H1 (cell line): ENCODE measurements around the gene CFAP58. TPM values are rescaled to one million over a fixed set of nuclear protein-coding genes. Genes with fewer than 3 reads are reported as not detected.

Experiments used
- CTCF ChIA-PET: fragments of 300-600 bp; sonication (Branson Sonifier 250); formaldehyde crosslinking; loops from one replicate; lab custom pipeline; 2021; ENCODE audit not compliant: partially characterized antibody; lab: Charles Lee
- POLR2A ChIA-PET: fragments of 300-600 bp; sonication (Branson Sonifier 250); formaldehyde crosslinking; loops from one replicate; lab custom pipeline; 2021; ENCODE audit warnings: inconsistent platforms; ENCODE audit not compliant: partially characterized antibody; lab: Charles Lee
- DNase-seq, 2 experiments: peaks; one replicate each; pipeline versions ENCODE4 v3.0.0 to v3.0.0-alpha.2; 2010 to 2022; ENCODE audit warnings: low spot score in 2 of 2, low read depth in 1 of 2, mixed read lengths in 1 of 2
- FAIRE-seq: peaks from 2 replicates; lab custom pipeline; 2011; peaks lifted over from hg19 to GRCh38; lab: Jason Lieb, UNC
- H2AFZ ChIP-seq: 2 replicates; pipeline ENCODE4 v1.8.1; 2012; ENCODE audit warnings: low read length, inconsistent platforms
- H2AK5ac ChIP-seq: 2 replicates; pipeline ENCODE4 v1.6.1; 2013; ENCODE audit warnings: low read depth, low read length
- H2BK120ac ChIP-seq: replicated peaks from 2 replicates; pipeline ENCODE3; 2013; ENCODE audit warnings: low read depth, low read length, inconsistent platforms
- H2BK12ac ChIP-seq: 2 replicates; pipeline ENCODE4 v1.6.1; 2013; ENCODE audit warnings: low read depth, low read length
- H2BK15ac ChIP-seq: 2 replicates; pipeline ENCODE4 v1.6.1; 2013; ENCODE audit warnings: low read length
- H2BK20ac ChIP-seq: 2 replicates; pipeline ENCODE4 v1.6.1; 2013; ENCODE audit warnings: low read length
- H2BK5ac ChIP-seq: 2 replicates; pipeline ENCODE4 v1.6.1; 2013; ENCODE audit warnings: low read depth, low read length
- H3K14ac ChIP-seq: 2 replicates; pipeline ENCODE4 v1.6.1; 2013; ENCODE audit warnings: inconsistent platforms; ENCODE audit not compliant: insufficient read length
- H3K18ac ChIP-seq: 2 replicates; pipeline ENCODE4 v1.6.1; 2013; ENCODE audit warnings: low read length; ENCODE audit errors: extremely low read depth
- H3K23ac ChIP-seq: 2 replicates; pipeline ENCODE4 v1.6.1; 2013; ENCODE audit warnings: inconsistent platforms; ENCODE audit not compliant: insufficient read length
- H3K23me2 ChIP-seq: 2 replicates; pipeline ENCODE4 v1.6.1; 2013; ENCODE audit warnings: low read depth, low read length
- H3K27ac ChIP-seq: 2 replicates; pipeline ENCODE4 v1.6.1; 2011; ENCODE audit warnings: low read depth, low read length, inconsistent platforms
- H3K27me3 ChIP-seq, 4 experiments: replicated peaks in 1 of 4; 1 replicate in 1 of 4; 2 replicates in 3 of 4; pipeline versions ENCODE4 v1.6.1 to v1.8.1; 2011 to 2013; ENCODE audit warnings: low read length in 3 of 4, mild to moderate bottlenecking in 3 of 4, inconsistent platforms in 2 of 4, mixed read lengths in 2 of 4, moderate library complexity in 1 of 4; ENCODE audit not compliant: control insufficient read depth in 3 of 4, insufficient read depth in 3 of 4; ENCODE audit errors: extremely low read depth in 1 of 4
- H3K36me3 ChIP-seq, 4 experiments: 2 replicates each; pipeline versions ENCODE4 v1.6.1 to v1.8.1; 2011 to 2013; ENCODE audit warnings: mild to moderate bottlenecking in 4 of 4, low read length in 3 of 4, moderate library complexity in 2 of 4, control low read depth in 1 of 4, inconsistent platforms in 1 of 4; ENCODE audit not compliant: insufficient read depth in 4 of 4, control insufficient read depth in 2 of 4
- H3K4ac ChIP-seq: replicated peaks from 2 replicates; pipeline ENCODE3; 2013; ENCODE audit warnings: low read length, low read depth, mixed read lengths, inconsistent platforms; ENCODE audit not compliant: insufficient read length
- H3K4me1 ChIP-seq, 4 experiments: replicated peaks in 1 of 4; 1 replicate in 1 of 4; 2 replicates in 3 of 4; pipeline versions ENCODE4 v1.6.1 to v1.8.1; 2011 to 2013; ENCODE audit warnings: low read length in 3 of 4, inconsistent platforms in 2 of 4, mixed read lengths in 1 of 4; ENCODE audit not compliant: insufficient read depth in 4 of 4, control insufficient read depth in 3 of 4
- H3K4me2 ChIP-seq, 2 experiments: 2 replicates each; pipeline versions ENCODE4 v1.6.1 to v1.8.1; 2011 to 2013; ENCODE audit warnings: low read depth in 2 of 2, low read length in 2 of 2, control low read depth in 1 of 2, inconsistent platforms in 1 of 2, mild to moderate bottlenecking in 1 of 2; ENCODE audit not compliant: insufficient read depth in 1 of 2
- H3K4me3 ChIP-seq, 4 experiments: fragments of 200-600, 300-600 bp in 1 of 4; sonication (generic), shearing (Covaris generic), sonication (Bioruptor Twin) in 1 of 4; 2 replicates each; pipeline versions ENCODE4 v1.5.1 to v1.8.1; 2011 to 2016; ENCODE audit warnings: low read length in 4 of 4, low read depth in 3 of 4, control low read depth in 2 of 4, inconsistent platforms in 2 of 4, mild to moderate bottlenecking in 2 of 4, mixed read lengths in 1 of 4, moderate library complexity in 1 of 4; ENCODE audit not compliant: insufficient read depth in 2 of 4; ENCODE audit errors: extremely low read depth in 1 of 4
- H3K56ac ChIP-seq: replicated peaks from 2 replicates; pipeline ENCODE3; 2013; ENCODE audit warnings: low read depth, mild to moderate bottlenecking, mixed read lengths, low read length, inconsistent platforms; ENCODE audit not compliant: insufficient read length
- H3K79me1 ChIP-seq: 2 replicates; pipeline ENCODE4 v1.6.1; 2013; ENCODE audit warnings: low read depth, low read length, control low read depth
- H3K79me2 ChIP-seq, 2 experiments: 2 replicates each; pipeline versions ENCODE4 v1.6.1 to v1.8.1; 2012 to 2013; ENCODE audit warnings: low read length in 2 of 2, mild to moderate bottlenecking in 2 of 2, inconsistent platforms in 1 of 2; ENCODE audit not compliant: insufficient read depth in 2 of 2, control insufficient read depth in 1 of 2
- H3K9ac ChIP-seq, 4 experiments: replicated peaks in 1 of 4; 1 replicate in 1 of 4; 2 replicates in 3 of 4; pipeline versions ENCODE4 v1.6.1 to v1.8.1; 2011 to 2013; ENCODE audit warnings: low read depth in 3 of 4, low read length in 3 of 4, control low read depth in 2 of 4, mild to moderate bottlenecking in 2 of 4, moderate library complexity in 2 of 4, inconsistent platforms in 1 of 4; ENCODE audit errors: extremely low read depth in 1 of 4
- H3K9me3 ChIP-seq, 2 experiments: 2 replicates each; pipeline versions ENCODE4 v1.6.1 to v1.8.1; 2012 to 2013; ENCODE audit warnings: mild to moderate bottlenecking in 2 of 2, moderate library complexity in 2 of 2, control low read depth in 1 of 2, inconsistent platforms in 1 of 2, low read depth in 1 of 2, low read length in 1 of 2, mixed read lengths in 1 of 2; ENCODE audit not compliant: insufficient read depth in 2 of 2
- H4K20me1 ChIP-seq, 2 experiments: replicated peaks in 1 of 2; 2 replicates each; pipeline versions ENCODE3 to v1.8.1; 2011 to 2013; ENCODE audit warnings: inconsistent platforms in 2 of 2, low read length in 2 of 2, mild to moderate bottlenecking in 1 of 2; ENCODE audit not compliant: insufficient read depth in 2 of 2, control insufficient read depth in 1 of 2
- H4K5ac ChIP-seq: 2 replicates; pipeline ENCODE4 v1.6.1; 2013; ENCODE audit warnings: low read length, low read depth, mixed read lengths, inconsistent platforms; ENCODE audit not compliant: insufficient read length
- H4K8ac ChIP-seq: 2 replicates; pipeline ENCODE4 v1.8.0; 2013; ENCODE audit warnings: mild to moderate bottlenecking, moderate library complexity, low read length, inconsistent platforms; ENCODE audit not compliant: insufficient read depth; ENCODE audit errors: extremely low read depth
- H4K91ac ChIP-seq: replicated peaks from 2 replicates; pipeline ENCODE3; 2013; ENCODE audit warnings: low read length, mixed read lengths, inconsistent platforms; ENCODE audit not compliant: insufficient read length
- ASH2L ChIP-seq: fragments of 200-600, 300-600 bp; sonication (generic); IDR thresholded peaks from one replicate; pipeline ENCODE4 v1.7.1; 2017; ENCODE audit warnings: low read length
- EGR1 ChIP-seq: IDR thresholded peaks from 2 replicates; pipeline ENCODE4 v1.6.1; 2011; ENCODE audit warnings: low read depth, low read length, borderline replicate concordance
- EP300 ChIP-seq, 2 experiments: IDR thresholded peaks; 1 replicate in 1 of 2; 2 replicates in 1 of 2; pipeline ENCODE4 v1.6.1; 2011 to 2012; ENCODE audit warnings: low read depth in 2 of 2, low read length in 2 of 2, mild to moderate bottlenecking in 2 of 2, borderline replicate concordance in 1 of 2, inconsistent platforms in 1 of 2, moderate library complexity in 1 of 2
- EZH2 ChIP-seq: fragments of 200-600 bp; sonication (generic); IDR thresholded peaks from 2 replicates; pipeline ENCODE4 v1.7.1; 2012; ENCODE audit warnings: low read depth, mild to moderate bottlenecking, moderate library complexity, low read length, inconsistent platforms; ENCODE audit not compliant: severe bottlenecking
- FOSL1 ChIP-seq: IDR thresholded peaks from 2 replicates; pipeline ENCODE4 v1.6.1; 2011; ENCODE audit warnings: mild to moderate bottlenecking, low read depth, low read length, moderate library complexity; ENCODE audit not compliant: insufficient read depth
- JUND ChIP-seq: IDR thresholded peaks from 2 replicates; pipeline ENCODE4 v1.6.1; 2011; ENCODE audit warnings: mild to moderate bottlenecking, improper control_type of control experiment, low read length
- KDM4A ChIP-seq: IDR thresholded peaks from one replicate; pipeline ENCODE4 v1.7.1; 2012; ENCODE audit warnings: low read depth, mild to moderate bottlenecking, moderate library complexity, low read length, inconsistent platforms; ENCODE audit not compliant: severe bottlenecking
- NANOG ChIP-seq: IDR thresholded peaks from 2 replicates; pipeline ENCODE4 v1.6.1; 2011; ENCODE audit warnings: low read length, low read depth, mild to moderate bottlenecking, inconsistent platforms; ENCODE audit not compliant: insufficient read depth, poor library complexity, severe bottlenecking
- RAD21 ChIP-seq, 2 experiments: IDR thresholded peaks in 1 of 2; conservative IDR thresholded peaks in 1 of 2; 2 replicates each; pipeline ENCODE4 v1.6.1; 2011; ENCODE audit warnings: low read depth in 2 of 2, low read length in 2 of 2, improper control_type of control experiment in 1 of 2, inconsistent platforms in 1 of 2, mild to moderate bottlenecking in 1 of 2, moderate library complexity in 1 of 2
- TEAD4 ChIP-seq: IDR thresholded peaks from 2 replicates; pipeline ENCODE4 v1.6.1; 2012; ENCODE audit warnings: low read depth, low read length, inconsistent platforms, mixed read lengths
- YY1 ChIP-seq: IDR thresholded peaks from 2 replicates; pipeline ENCODE4 v1.6.1; 2011; ENCODE audit warnings: low read depth, mild to moderate bottlenecking, low read length
- WGBS, 2 experiments: shearing (Covaris generic) in 1 of 2; methylation state at CpG; one replicate each; pipeline versions ENCODE4 v1.1.6 to v1.1.7; 2013 to 2015; ENCODE audit warnings: low lambda C conversion rate in 2 of 2, mixed read lengths in 2 of 2, inconsistent platforms in 1 of 2, low coverage in 1 of 2, missing lambda C conversion rate in 1 of 2; ENCODE audit not compliant: insufficient replicate concordance in 2 of 2, insufficient coverage in 1 of 2, insufficient read length in 1 of 2; ENCODE audit errors: extremely low coverage in 1 of 2, missing lambda C conversion rate in 1 of 2; 5-methylcytosine and 5-hydroxymethylcytosine counted together
- polyA plus RNA-seq, 7 experiments: library from polyadenylated mRNA; depleted of rRNA in 3 of 7; stranded (reverse) in 5 of 7; unstranded in 2 of 7; fragments of >200 nt in 5 of 7; fragments of 200-250 nt in 2 of 7; gene quantifications; 1 replicate in 5 of 7; 2 replicates in 1 of 7; 4 replicates in 1 of 7; pipeline versions ENCODE4 v1.2.1 to v1.2.3, GENCODE V29; 2011 to 2013; ENCODE audit warnings: missing spikeins in 2 of 7, mixed read lengths in 2 of 7
- total RNA-seq: library from RNA; stranded (reverse); fragmentation: NEBNext Ultra II Directional; extraction: Animal tissue kit (Norgen Biotek cat#: 25700); gene quantifications from 2 replicates; pipeline ENCODE4 v1.2.1, GENCODE V29; 2021
- TF ChIP-seq, protein P1 (sequence below): IDR thresholded peaks from 2 replicates; pipeline ENCODE4 v1.6.1; 2012; ENCODE audit warnings: inconsistent platforms

The CFAP58 gene
- total and polyA plus RNA-seq, 2 of the 8 experiments (the other 6 are each of a cell fraction or from before 2014, with no cell fraction given): 0.32 to 0.71 TPM

GRCh38 chr10:104340111-104340526 is 13.5 kb upstream of the CFAP58 start:
- Histone ChIP-seq H2BK5ac (no peak overlapping the region), H3K4me1 (peaks cover 12 to 21% (median 16%) of the 10 kb centered on the region in 4 experiments; a peak in 6 of 7 replicates), H3K36me3 (no peaks in the 10 kb centered on the region), H3K14ac (no peak overlapping the region), H3K4me2 (peak overlapping the region in 1 of 2 experiments; percentile 93; a peak in 1 of 4 replicates), H4K5ac (no peak overlapping the region), H2BK20ac (peak overlapping the region; percentile 66; the same call in 1 of the 2 replicates), H2BK15ac (peak overlapping the region; percentile 50), H3K79me1 (0 out of 2 replicates have a peak, but pooled peaks cover 6% of the 10 kb centered on the region), H2BK12ac (0 out of 2 replicates have a peak overlapping the region, but pooled peaks have one; percentile 68), H4K8ac (no peak overlapping the region), H3K56ac (no peak overlapping the region), H2BK120ac (no peak overlapping the region), H3K23ac (no peak overlapping the region), H3K27me3 (peaks cover 0 to 2% (median 0%) of the 10 kb centered on the region in 4 experiments; a peak in 1 of 7 replicates), H3K79me2 (peaks cover 11 to 26% of the 10 kb centered on the region in 2 experiments), H3K4me3 (no peak overlapping the region), H3K9me3 (no peaks in the 10 kb centered on the region), H2AK5ac (no peak overlapping the region), H4K20me1 (peaks cover 0 to 6% of the 10 kb centered on the region in 2 experiments), H2AFZ (no peak overlapping the region), H3K4ac (no peak overlapping the region), H3K18ac (no peak overlapping the region), H3K9ac (no peak overlapping the region), H3K23me2 (peaks cover 18% of the 10 kb centered on the region), H3K27ac (no peak overlapping the region), H4K91ac (no peak overlapping the region)
- FAIRE-seq (no peak), DNase-seq (no peak)
- CTCF ChIA-PET: interaction anchor here (1.6 to 7.3 kb wide), 5 partner anchors 10 to 66 kb away, joined by 3 to 86 read pairs (median 31); no protein-coding TSS in a partner anchor
- WGBS, 2 experiments: 65% methylated on average over 4 of the region's 4 CpGs; no CpG with 5 or more reads in 1 of the 2 experiments
- POLR2A ChIA-PET: interaction anchor here (3.0 to 4.2 kb wide), 2 partner anchors 11 to 19 kb away, joined by 19 to 37 read pairs; no protein-coding TSS in a partner anchor
- TF ChIP-seq RAD21 (IDR thresholded peaks at IDR 0.05 in 1 of 2, conservative IDR thresholded peaks at IDR 0.05 in 1 of 2; ENCODE audit: low read depth in 2 of 2, low read length in 2 of 2) (no peak), EP300 (IDR thresholded peaks at IDR 0.05; ENCODE audit: borderline replicate concordance in 1 of 2, low read depth in 2 of 2, low read length in 2 of 2) (no peak), EZH2 (no peak), ASH2L (no peak), FOSL1 (no peak), EGR1 (no peak), JUND (no peak), NANOG (no peak), KDM4A (no peak), YY1 (no peak), TEAD4 (no peak)
- TF ChIP-seq, protein P1, sequence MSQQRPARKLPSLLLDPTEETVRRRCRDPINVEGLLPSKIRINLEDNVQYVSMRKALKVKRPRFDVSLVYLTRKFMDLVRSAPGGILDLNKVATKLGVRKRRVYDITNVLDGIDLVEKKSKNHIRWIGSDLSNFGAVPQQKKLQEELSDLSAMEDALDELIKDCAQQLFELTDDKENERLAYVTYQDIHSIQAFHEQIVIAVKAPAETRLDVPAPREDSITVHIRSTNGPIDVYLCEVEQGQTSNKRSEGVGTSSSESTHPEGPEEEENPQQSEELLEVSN: no peak
